Loucy (cell line): ENCODE results near the gene PTPRQ.

Source experiments
- CTCF ChIP-seq: fragments of 200-600 bp; sonication (generic); conservative IDR thresholded peaks from 2 replicates; pipeline ENCODE4 v1.5.1; 2014; ENCODE audit warnings: mild to moderate bottlenecking, antibody characterized with exemption, low read length
- EZH2phosphoT487 ChIP-seq: fragments of 200-600 bp; IDR thresholded peaks from 2 replicates; pipeline ENCODE4 v1.6.1; 2018; ENCODE audit warnings: antibody characterized with exemption, mild to moderate bottlenecking, moderate library complexity, borderline replicate concordance

- TF ChIP-seq CTCF (no peak), EZH2phosphoT487 (no peak)
Observed at GRCh38 chr12:80553316-80553715, 109.3 kb downstream of the PTPRQ start.
